GM19455 (cell line): Measurements from ENCODE around the gene TAGLN2.

ENCODE experiments used
- ATAC-seq: cut with Tn5 transposase; IDR thresholded peaks from one replicate; pipeline ENCODE4 v1.9.1; 2021; ENCODE audit not compliant: unreplicated experiment

Gene TAGLN2

GRCh38 chr1:159879136-159879535 lies 46.2 kb downstream of the TAGLN2 start:
- no peak for ATAC-seq

DNA sequence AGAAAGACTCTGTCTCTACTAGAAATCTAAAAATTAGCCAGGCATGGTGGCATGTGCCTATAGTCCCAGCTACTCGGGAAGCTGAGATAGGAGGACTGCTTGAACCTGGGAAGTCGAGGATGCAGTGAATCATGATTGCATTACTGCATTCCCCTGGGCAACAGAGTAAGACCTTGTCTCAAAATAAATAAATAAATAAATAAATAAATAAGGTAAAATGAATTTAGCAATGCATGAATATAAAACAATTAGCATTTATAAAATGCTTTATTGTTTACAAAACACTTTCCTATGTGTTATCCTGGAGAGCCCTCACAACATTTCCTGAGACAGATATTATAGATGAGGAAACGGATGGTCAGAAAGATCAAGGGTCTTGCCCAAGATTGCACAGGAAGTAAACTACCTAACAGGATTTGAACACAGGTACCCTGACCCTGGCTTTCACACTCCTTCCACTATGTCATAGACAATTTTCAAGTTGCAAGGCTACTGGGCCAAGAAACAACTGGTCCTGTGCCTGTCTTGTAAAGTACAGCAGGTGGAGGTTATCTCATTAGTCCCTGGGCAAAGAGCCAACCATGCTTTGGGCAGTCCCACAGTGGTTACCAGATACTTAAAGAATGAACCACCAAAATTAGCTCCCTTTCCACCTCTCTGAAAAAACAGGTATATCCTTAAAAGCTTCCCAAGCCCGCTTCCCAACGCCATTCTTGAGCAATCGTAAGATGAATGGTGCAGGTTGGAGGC lies 47.4 kb downstream of the TAGLN2 start:
- ATAC-seq = no peak

DNA sequence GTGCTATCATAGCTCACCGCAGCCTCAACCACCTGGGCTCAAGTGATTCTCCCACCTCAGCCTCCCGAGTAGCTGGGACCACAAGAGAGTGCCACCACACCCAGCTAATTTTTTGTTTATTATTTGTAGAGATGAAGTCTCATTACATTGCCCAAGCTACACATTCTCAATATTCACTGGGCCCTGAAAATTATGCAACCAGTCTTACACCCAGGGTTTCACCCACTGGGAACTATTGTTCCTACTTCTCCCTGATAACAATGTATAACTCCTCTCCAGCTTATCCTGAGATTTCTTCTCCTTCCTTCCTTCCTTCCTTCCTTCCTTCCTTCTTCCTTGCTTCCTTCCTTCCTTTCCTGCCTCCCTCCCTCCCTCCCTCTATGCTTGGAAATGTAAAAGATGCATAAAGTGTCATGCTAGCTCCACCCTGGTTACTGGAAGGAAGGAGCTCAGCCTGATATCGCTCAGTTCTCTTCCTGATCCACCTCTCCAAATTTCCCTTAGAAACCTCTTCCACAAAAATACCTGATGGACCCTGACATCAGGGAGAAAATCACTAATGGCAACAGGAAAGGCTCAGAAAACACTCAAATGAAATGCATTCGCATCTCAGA lies 51.7 kb downstream of the TAGLN2 start:
- ATAC-seq = no peak

GRCh38 chr1:159872891-159873290 lies 52.4 kb downstream of the TAGLN2 start:
- no peak for ATAC-seq

- ATAC-seq = no peak
Measured at GRCh38 chr1:159870704-159871103, 54.6 kb downstream of the TAGLN2 start.

DNA sequence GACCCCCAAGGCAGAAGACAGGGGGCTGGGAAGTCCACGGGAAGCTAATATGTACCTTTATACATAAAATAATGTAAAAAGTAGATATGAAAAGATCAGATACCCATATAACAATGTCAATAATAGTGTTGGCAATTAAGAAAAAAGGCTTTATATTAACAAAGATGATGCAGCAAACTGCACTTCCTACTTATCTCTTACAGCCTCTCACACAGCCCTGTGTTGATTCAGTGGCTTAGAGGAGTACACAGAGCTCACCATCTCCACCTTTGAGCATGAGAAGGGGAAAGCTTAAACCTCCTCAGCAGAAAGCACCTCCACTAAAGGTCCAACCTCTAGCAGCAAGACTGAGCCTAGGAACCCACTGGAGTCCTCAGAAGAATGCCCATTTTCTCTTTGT lies 55.7 kb downstream of the TAGLN2 start:
- no peak for ATAC-seq

DNA sequence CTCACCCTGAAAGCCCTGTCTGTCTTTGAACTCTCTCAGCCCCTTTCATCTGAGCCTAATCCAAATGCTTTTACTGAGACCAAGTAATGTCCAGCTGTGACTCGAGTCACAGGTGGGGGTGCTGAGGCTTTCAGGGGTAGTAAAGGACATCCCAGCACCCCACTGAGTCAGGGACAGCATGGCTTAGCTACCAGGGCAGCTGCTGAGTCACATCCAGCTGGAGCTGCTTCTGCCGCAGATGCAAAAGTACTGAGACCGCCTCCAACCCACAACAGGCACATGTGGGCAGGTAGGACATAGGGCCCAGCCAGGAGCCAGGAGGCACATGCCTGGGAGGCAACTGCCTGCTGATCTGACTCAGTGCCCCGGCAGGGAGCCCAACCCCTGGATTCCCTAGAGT lies 56.1 kb downstream of the TAGLN2 start:
- no peak for ATAC-seq

- ATAC-seq = no peak
Measured at GRCh38 chr1:159868766-159869165, 56.5 kb downstream of the TAGLN2 start.
